Measurements from ENCODE around the gene FNBP1. TPM values are rescaled to one million over a fixed set of nuclear protein-coding genes. Genes with fewer than 3 reads are reported as not detected.

FNBP1 gene
- total and polyA plus RNA-seq, 10 of the 15 experiments (the other 5 are each of a cell fraction or from before 2014, with no cell fraction given) = 64.5 to 353 (median 179) TPM

GRCh38 chr9:130024597-130024994, 18.4 kb downstream of the FNBP1 start (continued):
- TF ChIP-seq, protein P1, sequence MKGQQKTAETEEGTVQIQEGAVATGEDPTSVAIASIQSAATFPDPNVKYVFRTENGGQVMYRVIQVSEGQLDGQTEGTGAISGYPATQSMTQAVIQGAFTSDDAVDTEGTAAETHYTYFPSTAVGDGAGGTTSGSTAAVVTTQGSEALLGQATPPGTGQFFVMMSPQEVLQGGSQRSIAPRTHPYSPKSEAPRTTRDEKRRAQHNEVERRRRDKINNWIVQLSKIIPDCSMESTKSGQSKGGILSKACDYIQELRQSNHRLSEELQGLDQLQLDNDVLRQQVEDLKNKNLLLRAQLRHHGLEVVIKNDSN (IDR thresholded peaks at IDR 0.05; ENCODE audit: borderline replicate concordance, extremely low read length, insufficient read depth, low read depth, low read length) = no peak

GRCh38 chr9:130023994-130024596, 18.9 kb downstream of the FNBP1 start:
- Histone ChIP-seq H3K9me3 (replicated peaks; ENCODE audit: control insufficient read depth, insufficient read depth, low read length) (no peaks in the 10 kb centered on the region), H3K27me3 (replicated peaks in 1 of 2; ENCODE audit: control insufficient read depth in 2 of 2, insufficient read depth in 2 of 2, low read length in 1 of 2) (no peaks in the 10 kb centered on the region), H3K4me2 (ENCODE audit: control insufficient read depth, insufficient read depth) (peak overlapping the region; percentile 98), H3K79me2 (ENCODE audit: control insufficient read depth, insufficient read depth, low read length) (peaks cover 98% of the 10 kb centered on the region), H4K20me1 (ENCODE audit: control insufficient read depth, insufficient read depth) (peaks cover 2% of the 10 kb centered on the region; the same call in 1 of the 2 replicates), H3K27ac (ENCODE audit: control insufficient read depth, insufficient read depth) (peak overlapping the region; percentile 83), H3K36me3 (ENCODE audit: control insufficient read depth in 2 of 2, insufficient read depth in 2 of 2, low read length in 1 of 2) (peaks cover 4 to 37% of the 10 kb centered on the region in 2 experiments; a peak in 3 of 4 replicates), H2AFZ (ENCODE audit: control insufficient read depth, low read depth, low read length) (no peak overlapping the region), H3K4me1 (ENCODE audit: control insufficient read depth, insufficient read depth, low read length) (peaks cover 92% of the 10 kb centered on the region), H3K9ac (ENCODE audit: control insufficient read depth, insufficient read depth, low read length) (peak overlapping the region; percentile 66), H3K4me3 (peak overlapping the region; percentile 71)
- intact Hi-C loops (cut with micrococcal nuclease; ENCODE audit: unreplicated experiment) = loop anchor here (1.0 to 2.0 kb wide), 2 partner anchors 32 to 35 kb away; no protein-coding TSS in a partner anchor
- RAD21 ChIA-PET (ENCODE audit: unreplicated experiment) = interaction anchor here (1.0 to 17.1 kb wide), 8 partner anchors 9 to 137 kb away, joined by 3 to 418 read pairs (median 15); partner anchors contain the start of gene FNBP1
- SMC1A ChIA-PET (ENCODE audit: uncharacterized antibody, unreplicated experiment) = interaction anchor here (0.7 to 28.7 kb wide), 12 partner anchors 8 to 190 kb away, joined by 3 to 763 read pairs (median 7); no protein-coding TSS in a partner anchor
- POLR2A ChIA-PET = interaction anchor here (0.7 to 14.0 kb wide), 11 partner anchors 8 to 138 kb away, joined by 3 to 270 read pairs (median 6); partner anchors contain the start of gene FNBP1
- WGBS (ENCODE audit: insufficient coverage, insufficient replicate concordance, low lambda C conversion rate, missing lambda C conversion rate) = 12% methylated on average over 3 of the region's 3 CpGs
- FAIRE-seq (no peak), DNase-seq (ENCODE audit: low read depth, low spot score) (no peak), ATAC-seq (peak; percentile 12)
- in situ Hi-C loops (cut with MboI) = no loop called here
- CTCF ChIA-PET = interaction anchor here (1.0 to 1.6 kb wide), 3 partner anchors 15 to 31 kb away, joined by 4 to 7 read pairs (median 5); no protein-coding TSS in a partner anchor
- BruUV-seq (replicated peaks) = no TSS peak
- TF ChIP-seq EGR1 (IDR thresholded peaks at IDR 0.05; ENCODE audit: borderline replicate concordance in 1 of 2, low read depth in 2 of 2, low read length in 2 of 2) (no peak), PAX8 (IDR thresholded peaks at IDR 0.05) (no peak; the same call in 1 of the 2 replicates), CREM (IDR thresholded peaks at IDR 0.05; ENCODE audit: low read depth) (no peak), IKZF2 (IDR thresholded peaks at IDR 0.05) (0 out of 4 replicates have a peak, but pooled peaks of 1 of the 2 experiments have one; percentile 7), BACH1 (IDR thresholded peaks at IDR 0.05; ENCODE audit: borderline replicate concordance) (peak; percentile 60; the same call in 1 of the 2 replicates), EED (IDR thresholded peaks at IDR 0.05; ENCODE audit: low read depth) (peak; percentile 19; the same call in 1 of the 2 replicates), TCF7 (IDR thresholded peaks at IDR 0.05; ENCODE audit: borderline replicate concordance) (no peak), E2F4 (IDR thresholded peaks at IDR 0.05; ENCODE audit: low read depth, low read length) (no peak), PAX5 (IDR thresholded peaks at IDR 0.05; ENCODE audit: borderline replicate concordance, low read depth, low read length) (no peak), RUNX3 (IDR thresholded peaks at IDR 0.05; ENCODE audit: low read length) (no peak), SKIL (IDR thresholded peaks at IDR 0.05; ENCODE audit: low read depth, poor library complexity, severe bottlenecking) (peak; percentile 65), RCOR1 (conservative IDR thresholded peaks at IDR 0.05; ENCODE audit: low read depth, low read length) (no peak), POLR2AphosphoS5 (IDR thresholded peaks at IDR 0.05; ENCODE audit: low read length) (peak; percentile 11; the same call in 1 of the 2 replicates), SUZ12 (IDR thresholded peaks at IDR 0.05; ENCODE audit: unreplicated experiment) (no peak), SMARCA5 (IDR thresholded peaks at IDR 0.05) (peak; percentile 74; the same call in 1 of the 2 replicates), POLR2A (IDR thresholded peaks at IDR 0.05; ENCODE audit: low read depth, low read length) (peak; percentile 60; the same call in 1 of the 2 replicates)
